ENCODE measurements around the gene ZNF652.
A peak's percentile ranks its signal among the peaks of the same experiment; 100 is the strongest.
"Not testable (repeated sequence)": the region's sequence is repeated elsewhere in the genome, so short reads cannot be mapped to it uniquely, and the experiment has no call there.

ZNF652 gene

DNA sequence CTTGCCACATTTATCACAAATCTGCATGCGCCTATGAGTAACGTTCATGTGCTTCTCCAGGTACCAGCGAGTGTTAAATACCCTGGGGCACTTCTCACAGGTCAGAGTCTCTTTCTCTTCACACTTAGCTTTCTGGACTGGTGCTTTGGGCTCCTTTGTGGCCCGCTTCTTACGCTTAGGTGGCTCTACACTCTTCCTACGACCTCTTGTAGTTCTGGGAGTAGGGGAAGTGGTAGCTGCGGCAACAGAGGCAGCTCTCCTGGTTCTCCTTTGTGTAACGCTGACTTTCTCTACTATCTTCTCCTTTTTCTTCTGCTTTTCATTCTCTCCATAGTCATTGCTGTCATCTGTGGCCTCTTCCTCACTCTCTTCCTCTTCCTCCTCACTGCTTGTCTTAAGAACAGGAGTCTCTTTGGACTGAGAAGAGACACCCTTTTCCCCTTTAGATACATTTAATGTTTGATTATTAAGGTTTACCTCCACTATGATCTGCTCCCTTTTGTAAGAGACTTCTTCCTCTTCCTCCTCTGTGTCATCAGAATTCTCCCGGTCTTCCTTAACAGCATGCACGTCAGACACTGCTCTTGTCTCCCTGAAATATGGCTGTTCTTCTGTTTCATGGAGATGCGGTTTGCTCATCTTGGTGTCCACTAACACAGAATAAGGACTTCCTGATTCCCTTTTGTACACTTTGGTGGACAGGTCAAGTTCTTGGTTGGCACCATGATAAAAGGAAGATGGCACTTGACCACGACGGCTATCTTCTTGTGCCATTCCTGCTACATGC lies 45.0 kb downstream of the ZNF652 start:
- DNase-seq (ENCODE audit: low read depth in 1 of 2, low spot score in 1 of 2) = no peak

DNA sequence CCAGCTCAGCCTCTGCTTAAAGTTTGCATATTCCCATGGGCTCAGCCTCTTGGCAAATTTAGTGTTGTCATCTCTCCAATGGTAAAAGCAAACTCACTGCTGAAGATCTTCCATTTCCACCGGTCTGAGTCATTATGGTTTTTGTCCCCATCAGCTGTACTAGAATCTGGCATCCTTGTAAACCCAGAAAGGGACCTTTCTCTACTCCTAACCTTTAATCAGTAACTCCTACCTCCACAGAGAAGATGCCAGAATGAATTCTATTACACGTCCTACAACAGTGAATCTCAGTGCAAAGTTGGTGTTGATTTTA lies 45.8 kb downstream of the ZNF652 start:
- DNase-seq (ENCODE audit: low read depth in 1 of 2, low spot score in 1 of 2) = no peak

GRCh38 chr17:49315551-49316257 lies 46.3 kb downstream of the ZNF652 start:
- DNase-seq (ENCODE audit: low read depth in 1 of 2, low spot score in 1 of 2) = peak; percentile 45 to 76

- DNase-seq (ENCODE audit: low read depth in 1 of 2, low spot score in 1 of 2) = no peak
Measured at GRCh38 chr17:49312722-49313121, 49.3 kb downstream of the ZNF652 start.

GRCh38 chr17:49299996-49300395 lies 62.1 kb downstream of the ZNF652 start:
- no peak for DNase-seq (ENCODE audit: low read depth in 1 of 2, low spot score in 1 of 2)

- no peak for DNase-seq (ENCODE audit: low read depth in 1 of 2, low spot score in 1 of 2)
Measured at GRCh38 chr17:49298371-49298976, 63.6 kb downstream of the ZNF652 start.

- no peak for DNase-seq (ENCODE audit: low read depth in 1 of 2, low spot score in 1 of 2)
Measured at GRCh38 chr17:49297141-49297540, 64.9 kb downstream of the ZNF652 start.

- DNase-seq (ENCODE audit: low read depth in 1 of 2, low spot score in 1 of 2) = no peak
Measured at GRCh38 chr17:49294122-49294521, 67.9 kb downstream of the ZNF652 start.

- DNase-seq (ENCODE audit: low read depth in 1 of 2, low spot score in 1 of 2) = no peak
Measured at GRCh38 chr17:49292901-49293300, 69.1 kb downstream of the ZNF652 start.

DNA sequence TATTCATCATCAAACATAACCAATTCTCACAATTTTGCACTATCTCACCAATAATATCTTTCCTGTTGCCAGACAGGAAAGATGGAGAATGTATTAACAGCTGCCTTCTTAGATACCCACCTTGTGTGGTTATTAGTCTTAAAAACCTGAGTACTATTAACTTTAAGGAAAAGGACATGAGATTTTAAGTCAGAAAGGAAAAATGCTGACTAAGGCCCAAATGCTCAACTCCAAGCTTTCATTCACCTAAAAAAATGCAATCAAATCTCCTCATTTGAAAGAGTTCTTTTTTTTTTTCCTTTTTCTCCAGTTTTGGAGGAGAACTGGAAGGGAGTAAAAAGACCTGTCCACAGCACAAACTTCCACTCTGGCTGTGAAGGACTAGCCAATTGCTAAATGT lies 70.1 kb downstream of the ZNF652 start:
- no peak for DNase-seq (ENCODE audit: low read depth in 1 of 2, low spot score in 1 of 2)

- no peak for DNase-seq (ENCODE audit: low read depth in 1 of 2, low spot score in 1 of 2)
Measured at GRCh38 chr17:49290690-49291359, 71.2 kb downstream of the ZNF652 start.

GRCh38 chr17:49288388-49288787 lies 73.7 kb downstream of the ZNF652 start:
- DNase-seq (ENCODE audit: low read depth in 1 of 2, low spot score in 1 of 2) = no peak

DNA sequence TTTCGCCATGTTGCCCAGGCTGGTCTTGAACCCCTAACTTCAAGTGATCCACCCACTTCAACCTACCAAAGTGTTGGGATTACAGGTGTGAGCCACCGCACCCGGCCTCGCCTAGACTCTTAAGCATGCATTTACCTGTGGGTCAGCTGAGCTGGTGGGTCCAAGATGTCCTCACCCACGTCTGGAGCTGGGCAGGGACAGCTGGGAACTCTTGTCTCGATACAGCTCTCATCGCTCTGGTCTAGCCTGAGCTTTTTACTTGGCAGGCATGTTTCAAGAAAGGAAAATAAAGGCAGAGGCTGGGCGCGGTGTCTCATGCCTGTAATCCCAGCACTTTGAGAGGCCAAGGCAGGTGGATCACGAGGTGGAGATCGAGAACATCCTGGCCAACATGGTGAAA lies 74.6 kb downstream of the ZNF652 start:
- no peak for DNase-seq (ENCODE audit: low read depth in 1 of 2, low spot score in 1 of 2)

GRCh38 chr17:49286261-49286973 lies 75.6 kb downstream of the ZNF652 start:
- DNase-seq (ENCODE audit: low read depth in 1 of 2, low spot score in 1 of 2) = not testable (repeated sequence)

DNA sequence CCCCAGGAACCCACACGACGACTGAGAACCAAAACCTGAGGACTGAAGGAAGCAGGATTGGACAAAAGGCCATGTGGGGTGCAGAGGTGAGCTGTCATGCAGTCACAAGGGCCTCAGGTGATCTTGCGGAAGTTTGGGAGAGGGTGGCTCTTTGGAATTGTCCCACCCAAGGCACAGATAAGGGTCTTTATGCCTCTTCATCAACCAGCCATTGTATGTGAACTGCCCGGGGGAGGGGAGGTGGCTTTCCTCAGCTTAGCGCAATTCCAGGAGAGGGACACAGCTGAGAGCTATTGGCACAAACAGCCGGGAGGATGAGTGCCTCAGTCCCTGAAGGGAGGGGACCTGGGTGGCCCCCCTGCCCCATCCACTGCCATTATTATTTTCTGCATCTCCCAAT lies 76.3 kb downstream of the ZNF652 start:
- DNase-seq (ENCODE audit: low read depth in 1 of 2, low spot score in 1 of 2) = no peak

- DNase-seq (ENCODE audit: low read depth in 1 of 2, low spot score in 1 of 2) = no peak
Measured at GRCh38 chr17:49280918-49281317, 81.1 kb downstream of the ZNF652 start.

- DNase-seq (ENCODE audit: low read depth in 1 of 2, low spot score in 1 of 2) = no peak
Measured at GRCh38 chr17:49280061-49280460, 82.0 kb downstream of the ZNF652 start.

- not testable (repeated sequence) for DNase-seq (ENCODE audit: low read depth in 1 of 2, low spot score in 1 of 2)
Measured at GRCh38 chr17:49279263-49280015, 82.6 kb downstream of the ZNF652 start.

GRCh38 chr17:49278076-49278475 lies 84.0 kb downstream of the ZNF652 start:
- DNase-seq (ENCODE audit: low read depth in 1 of 2, low spot score in 1 of 2) = no peak

GRCh38 chr17:49277638-49278037 lies 84.4 kb downstream of the ZNF652 start:
- DNase-seq (ENCODE audit: low read depth in 1 of 2, low spot score in 1 of 2) = no peak

Measured in activated CD4-positive, alpha-beta T cell treated with anti-CD3 and anti-CD28 coated beads, Interleukin-2, amount 50 U/mL, for 24 hours (primary cell).